Suppressor macrophage treated with lipopolysaccharide for 1 hour (primary cell): ENCODE results near the gene MCCC1.
A peak's percentile ranks its signal among the peaks of the same experiment; 100 is the strongest.
"Not testable (repeated sequence)": the region's sequence is repeated elsewhere in the genome, so short reads cannot be mapped to it uniquely, and the experiment has no call there.

Experiments
- DNase-seq, 3 donors: peaks; one replicate each; pipeline ENCODE4 v3.0.0-alpha.2; 2020 to 2022

MCCC1 gene

GRCh38 chr3:183101040-183101439 is 1.7 kb upstream of the MCCC1 start:
- DNase-seq: not testable (repeated sequence)

- DNase-seq: no peak
Observed at GRCh38 chr3:183100376-183100775, 1.1 kb upstream of the MCCC1 start.

- no peak for DNase-seq
Observed at GRCh38 chr3:183099838-183100204, 525 bp upstream of the MCCC1 start.

DNA sequence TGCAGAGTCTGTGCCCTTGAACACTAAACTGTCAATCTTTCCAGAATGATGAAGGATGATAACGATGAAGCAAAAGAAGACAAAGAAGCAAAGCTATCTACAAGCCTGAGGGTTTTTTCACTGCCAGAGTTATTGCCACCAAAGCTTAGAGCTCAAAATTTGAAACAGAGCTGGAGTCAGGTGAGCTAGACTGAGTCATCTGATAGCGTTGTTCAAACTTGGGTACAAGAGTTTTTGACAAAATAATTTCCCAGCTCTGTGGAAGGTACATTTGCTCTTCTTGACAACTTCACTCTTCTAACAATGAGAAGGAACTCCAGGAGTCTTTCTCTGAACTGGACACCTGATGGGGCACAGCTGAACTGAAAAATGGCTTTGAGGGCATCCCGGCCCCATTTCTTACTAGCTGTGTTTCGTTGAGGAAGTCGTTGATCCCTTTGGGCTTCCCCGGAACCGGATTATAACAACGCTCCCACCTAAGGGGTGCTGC is 715 bp downstream of the MCCC1 start:
- no peak for DNase-seq

DNA sequence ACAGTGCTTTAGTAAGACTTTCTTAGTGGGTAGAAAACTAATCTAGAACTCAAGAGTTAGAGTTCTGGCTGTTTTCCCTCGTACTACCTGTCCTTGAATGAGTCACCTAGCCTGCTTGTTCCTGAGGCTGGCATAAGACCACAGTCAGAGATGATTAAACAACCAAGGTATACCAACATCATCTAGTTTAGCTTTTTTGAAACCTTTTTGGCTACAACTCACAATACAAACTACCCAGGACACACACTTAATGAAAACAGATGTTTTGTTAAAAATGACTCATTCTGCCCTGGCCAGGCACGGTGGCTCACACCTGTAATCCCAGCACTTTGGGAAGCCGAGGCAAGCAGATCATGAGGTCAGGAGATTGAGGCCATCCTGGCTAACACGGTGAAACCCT is 4.6 kb downstream of the MCCC1 start:
- DNase-seq: no peak

GRCh38 chr3:183092256-183092655 is 7.0 kb downstream of the MCCC1 start:
- DNase-seq: no peak

GRCh38 chr3:183087184-183087583 is 12.1 kb downstream of the MCCC1 start:
- no peak for DNase-seq

GRCh38 chr3:183085634-183086390 is 13.5 kb downstream of the MCCC1 start:
- DNase-seq: peak; percentile 56 to 62 (median 56)

- DNase-seq: no peak
Observed at GRCh38 chr3:183082355-183082915, 16.9 kb downstream of the MCCC1 start.

DNA sequence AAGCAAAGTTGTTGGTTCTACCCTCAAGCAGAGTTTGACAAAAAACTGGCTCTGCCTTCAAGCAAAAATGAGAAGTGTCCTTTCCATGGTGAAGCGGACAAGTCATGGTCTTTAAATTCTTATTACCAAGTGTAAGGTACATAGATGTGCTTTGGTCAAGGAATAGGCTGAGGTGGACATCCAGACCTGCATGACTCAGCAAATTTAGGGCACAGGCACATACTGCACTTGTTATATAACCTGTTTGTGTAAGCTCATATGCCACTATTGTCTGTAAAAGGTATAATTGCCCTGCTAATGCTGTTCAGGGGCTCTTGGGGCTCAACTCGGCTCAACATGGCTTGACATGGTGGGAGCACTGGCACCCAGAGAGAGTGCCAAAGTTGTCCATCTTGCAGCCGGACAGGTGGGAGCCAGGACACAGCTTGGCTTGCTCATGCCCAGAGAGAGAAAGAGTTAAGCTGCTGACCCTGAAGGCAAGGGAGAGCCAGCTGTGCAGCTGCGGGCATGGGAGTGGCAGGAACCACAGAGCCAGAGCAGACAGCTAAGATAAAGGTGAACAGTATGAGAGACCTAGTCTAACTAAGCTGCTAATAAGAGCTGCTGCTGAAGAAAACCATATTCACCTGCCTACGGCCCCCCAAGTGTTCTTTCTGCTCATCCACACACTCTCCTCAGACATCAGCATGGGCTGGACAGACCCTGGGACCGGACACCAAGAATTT is 17.7 kb downstream of the MCCC1 start:
- no peak for DNase-seq

DNA sequence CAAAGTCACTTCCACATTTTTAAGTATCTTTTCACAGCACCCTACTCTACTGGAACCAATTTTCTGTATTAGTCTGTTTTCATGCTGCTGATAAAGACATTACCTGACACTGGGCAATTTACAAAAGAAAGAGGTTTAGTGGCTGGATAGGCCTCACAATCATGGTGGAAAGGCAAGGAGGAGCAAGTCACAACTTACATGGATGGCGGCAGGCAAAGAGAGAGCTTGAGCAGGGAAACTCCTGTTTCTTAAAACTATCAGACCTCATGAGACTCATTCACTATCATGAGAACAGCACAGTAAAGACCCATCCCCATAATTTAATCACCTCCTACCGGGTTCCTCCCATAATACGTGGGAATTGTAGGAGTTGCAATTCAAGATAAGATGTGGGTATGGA is 18.7 kb downstream of the MCCC1 start:
- DNase-seq: no peak

GRCh38 chr3:183074881-183075280 is 24.4 kb downstream of the MCCC1 start:
- no peak for DNase-seq

DNA sequence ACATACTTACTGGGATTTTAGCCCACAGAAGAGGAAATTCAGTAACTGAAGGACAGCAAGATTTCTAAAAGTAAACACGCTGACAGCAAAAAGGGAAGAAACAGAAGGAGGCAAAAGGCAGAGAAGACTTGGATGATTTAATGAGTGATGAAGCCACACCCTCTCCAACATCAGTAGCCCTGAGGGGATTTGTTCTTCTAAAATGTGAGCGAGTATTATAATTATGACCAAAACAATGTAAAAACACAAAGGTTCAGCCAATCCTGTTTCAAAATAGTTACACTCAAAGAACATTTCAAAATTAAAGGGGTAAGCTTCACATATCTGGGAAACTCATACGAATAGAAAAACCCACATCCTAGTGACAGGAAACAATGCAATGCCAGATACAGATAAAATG is 25.0 kb downstream of the MCCC1 start:
- peak; percentile 37 to 56 (median 56) for DNase-seq

DNA sequence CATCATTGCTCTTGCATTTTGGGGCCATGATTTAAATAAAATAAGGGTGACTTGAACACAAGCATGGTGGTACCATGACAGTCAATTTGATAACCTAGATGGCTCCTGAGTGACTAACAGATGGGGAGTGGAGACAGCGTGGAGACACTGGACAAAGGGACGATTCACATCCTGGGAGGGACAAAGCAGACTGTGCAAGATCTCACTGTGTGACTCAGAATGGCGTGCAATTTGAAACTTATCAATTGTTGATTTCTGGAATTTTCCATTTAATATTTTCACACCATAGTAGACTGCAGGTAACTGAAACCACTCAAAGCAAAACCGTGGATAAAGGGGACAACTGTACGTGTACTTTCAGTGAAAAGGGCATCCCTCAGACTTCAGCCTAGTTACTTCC is 25.5 kb downstream of the MCCC1 start:
- DNase-seq: peak; percentile 40 to 66 (median 65)

GRCh38 chr3:183070892-183071291 is 28.4 kb downstream of the MCCC1 start:
- no peak for DNase-seq

GRCh38 chr3:183069086-183069485 is 30.2 kb downstream of the MCCC1 start:
- DNase-seq: no peak

DNA sequence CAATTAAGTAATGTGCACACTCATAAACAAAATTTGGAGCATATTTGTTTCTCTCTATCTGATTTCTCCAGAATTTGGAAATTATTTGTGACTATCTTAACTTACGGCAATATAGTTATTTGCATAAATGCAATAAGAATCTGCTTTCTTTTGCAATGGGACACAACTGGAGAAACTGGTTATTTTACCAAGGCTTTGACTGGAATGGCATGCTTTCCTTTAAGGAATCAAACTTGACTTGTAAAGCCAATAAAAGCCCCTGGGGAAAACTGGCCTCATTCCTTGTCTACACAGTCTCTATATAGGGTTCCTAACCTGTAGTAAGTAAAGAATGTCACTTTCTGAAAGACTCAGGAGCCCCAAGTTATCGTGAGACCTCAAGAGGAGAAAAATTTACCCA is 32.4 kb downstream of the MCCC1 start:
- DNase-seq: not testable (repeated sequence)

DNA sequence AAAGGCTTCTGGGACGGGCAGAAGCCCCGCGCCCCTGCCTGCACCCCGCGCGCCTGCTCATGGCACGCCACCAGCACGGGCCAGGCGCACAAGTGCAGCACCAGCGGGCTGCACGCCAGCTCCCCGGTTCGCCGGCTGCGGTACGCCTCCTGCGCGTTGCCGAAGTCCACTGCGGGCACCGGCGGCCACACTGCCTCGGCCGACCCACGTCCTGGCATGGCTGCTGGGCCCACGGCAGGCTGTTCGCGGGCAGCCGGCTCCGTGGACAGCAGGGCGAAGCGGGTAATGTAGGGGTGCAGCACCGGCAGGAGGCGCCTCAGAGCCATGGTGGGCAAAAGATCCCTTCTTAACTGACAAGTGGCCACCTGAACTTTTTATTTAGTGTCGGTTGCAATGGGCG is 34.8 kb downstream of the MCCC1 start:
- no peak for DNase-seq

- no peak for DNase-seq
Observed at GRCh38 chr3:183061391-183062172, 37.7 kb downstream of the MCCC1 start.

GRCh38 chr3:183058351-183058750 is 40.9 kb downstream of the MCCC1 start:
- DNase-seq: no peak

DNA sequence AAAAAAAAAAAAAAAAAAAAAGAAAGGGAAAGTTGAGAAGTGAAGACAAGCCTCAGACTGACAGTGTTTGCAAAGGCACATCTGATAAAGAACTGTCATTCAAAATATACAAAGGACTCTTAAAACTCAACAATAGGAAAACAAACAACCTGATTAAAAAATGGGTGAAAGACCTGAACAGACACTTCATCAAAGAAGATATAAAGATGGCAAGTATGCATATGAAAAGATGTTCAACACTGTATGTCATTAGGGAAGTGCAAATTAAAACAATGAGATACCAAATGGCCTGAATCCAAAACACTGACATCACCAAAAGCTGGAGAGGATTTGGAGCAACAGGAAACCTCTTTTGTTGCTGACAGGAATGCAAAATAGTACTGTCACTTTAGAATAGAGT is 48.6 kb downstream of the MCCC1 start:
- DNase-seq: no peak

GRCh38 chr3:183046883-183047282 is 52.4 kb downstream of the MCCC1 start:
- DNase-seq: no peak

DNA sequence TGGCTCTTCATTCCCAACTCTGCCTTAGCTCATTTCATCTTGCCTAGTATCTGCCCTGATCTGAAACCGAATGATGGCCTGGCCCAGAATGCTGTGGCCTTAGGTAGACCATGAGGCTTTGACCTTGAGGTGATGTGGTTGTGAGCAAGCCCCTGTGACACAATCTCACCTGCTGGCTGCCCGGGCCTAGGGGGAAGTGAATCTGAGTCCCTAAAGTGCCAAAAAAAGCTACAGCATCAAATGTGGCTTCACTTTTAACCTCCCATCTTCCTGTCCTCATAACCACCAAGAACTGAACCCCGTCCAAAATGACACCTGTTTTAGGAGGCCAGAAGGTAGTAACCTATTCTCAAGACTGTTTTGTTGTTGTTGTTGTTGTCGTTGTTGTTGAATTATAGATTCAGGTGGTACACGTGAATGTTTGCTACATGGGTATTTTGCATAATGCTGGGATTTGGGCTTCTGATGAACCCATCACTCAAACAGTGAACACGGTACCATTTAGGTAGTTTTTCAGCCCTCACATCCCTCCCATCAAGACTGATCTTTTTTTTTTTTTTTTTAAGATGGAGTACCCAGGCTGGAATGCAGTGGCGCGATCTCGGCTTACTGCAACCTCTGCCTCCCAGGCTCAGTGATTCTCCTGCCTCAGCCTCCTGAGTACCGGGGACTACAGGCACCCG is 54.6 kb downstream of the MCCC1 start:
- DNase-seq: no peak
